K562 (cell line): ENCODE measurements around the gene ALOX12. TPM values are rescaled to one million over a fixed set of nuclear protein-coding genes. Genes with fewer than 3 reads are reported as not detected.

ENCODE experiments used
- ATAC-seq: fragments of 200-7000 bp; cut with Tn5 transposase; 3 replicates; pipeline ENCODE4 v1.9.1; 2020; ENCODE audit warnings: moderate library complexity
- BruUV-seq: library from RNA; stranded (reverse); fragments of 400-500 nt; replicated peaks from 2 replicates; lab custom pipeline; 2021; lab: Mats Ljungman, UMichigan
- CTCF ChIA-PET: fragments of 300-600 bp; formaldehyde crosslinking; extraction: SDS; loops from one replicate; lab custom pipeline; 2021; ENCODE audit warnings: low intra/inter-chr PET ratio; lab: Yijun Ruan, JAX
- POLR2A ChIA-PET: fragments of 300-600, 350-650 bp; sonication (Branson Sonifier 250); formaldehyde crosslinking; extraction: SDS; loops from one replicate; lab custom pipeline; 2021; ENCODE audit warnings: antibody characterized with exemption, inconsistent platforms; lab: Yijun Ruan, JAX
- DNase-seq, 4 experiments: peaks; one replicate each; pipeline versions ENCODE4 v3.0.0 to v3.0.0-alpha.2; 2011 to 2018; ENCODE audit warnings: low spot score in 3 of 4, mixed read lengths in 3 of 4; ENCODE audit errors: extremely low read depth in 1 of 4
- FAIRE-seq: peaks from 2 replicates; lab custom pipeline; 2011; peaks lifted over from hg19 to GRCh38; lab: Jason Lieb, UNC
- H2AFZ ChIP-seq: 2 replicates; pipeline ENCODE4 v1.6.0; 2011; ENCODE audit warnings: low read depth, low read length, control low read depth, inconsistent platforms
- H3K27ac ChIP-seq: fragments of 200-600 bp; 3 replicates; pipeline ENCODE4 v1.8.0; 2011; ENCODE audit warnings: low read depth, mild to moderate bottlenecking, control low read depth, inconsistent platforms, low read length, moderate library complexity, mixed read lengths; ENCODE audit errors: extremely low read depth
- H3K27me3 ChIP-seq, 2 experiments: fragments of 300-600 bp in 1 of 2; 2 replicates in 1 of 2; 3 replicates in 1 of 2; pipeline versions ENCODE4 v1.6.0 to v1.8.0; 2011; ENCODE audit warnings: inconsistent platforms in 2 of 2, low read length in 2 of 2, mild to moderate bottlenecking in 1 of 2, mixed read lengths in 1 of 2, moderate library complexity in 1 of 2; ENCODE audit not compliant: control insufficient read depth in 2 of 2, insufficient read depth in 2 of 2
- H3K36me3 ChIP-seq: fragments of 300-600 bp; 3 replicates; pipeline ENCODE4 v1.8.0; 2011; ENCODE audit warnings: mild to moderate bottlenecking, low read length, inconsistent platforms; ENCODE audit not compliant: control insufficient read depth, insufficient read depth
- H3K4me1 ChIP-seq, 2 experiments: fragments of 200-600 bp in 1 of 2; replicated peaks in 1 of 2; 2 replicates in 1 of 2; 3 replicates in 1 of 2; pipeline versions ENCODE4 v1.5.1 to v1.8.0; 2011; ENCODE audit warnings: inconsistent platforms in 2 of 2, low read length in 2 of 2, mild to moderate bottlenecking in 1 of 2, mixed read lengths in 1 of 2, moderate library complexity in 1 of 2; ENCODE audit not compliant: control insufficient read depth in 2 of 2, insufficient read depth in 2 of 2
- H3K4me2 ChIP-seq: 2 replicates; pipeline ENCODE4 v1.6.1; 2011; ENCODE audit warnings: low read length, control low read depth, inconsistent platforms, mixed read lengths; ENCODE audit not compliant: insufficient read depth
- H3K4me3 ChIP-seq: fragments of 200-600 bp; sonication (generic), shearing (Covaris generic); 2 replicates; pipeline ENCODE4 v1.5.1; 2016; ENCODE audit warnings: control low read depth, inconsistent platforms
- H3K79me2 ChIP-seq: fragments of 200-600 bp; 3 replicates; pipeline ENCODE4 v1.8.0; 2011; ENCODE audit warnings: low read length, inconsistent platforms; ENCODE audit not compliant: control insufficient read depth, insufficient read depth
- H3K9ac ChIP-seq, 2 experiments: 2 replicates each; pipeline versions ENCODE4 v1.6.0 to v1.6.1; 2011; ENCODE audit warnings: low read depth in 2 of 2, low read length in 2 of 2, control low read depth in 1 of 2, inconsistent platforms in 1 of 2, mild to moderate bottlenecking in 1 of 2, mixed read lengths in 1 of 2; ENCODE audit not compliant: insufficient read depth in 1 of 2
- H3K9me1 ChIP-seq: one replicate; pipeline ENCODE4 v1.6.0; 2011; ENCODE audit warnings: inconsistent platforms, mild to moderate bottlenecking, low read length, moderate library complexity; ENCODE audit not compliant: control insufficient read depth, insufficient read depth
- H3K9me3 ChIP-seq: replicated peaks from 2 replicates; pipeline ENCODE4 v1.5.1; 2011; ENCODE audit warnings: low read depth, low read length, inconsistent platforms; ENCODE audit not compliant: control insufficient read depth, insufficient read depth
- H4K20me1 ChIP-seq: replicated peaks from 2 replicates; pipeline ENCODE4 v1.6.1; 2011; ENCODE audit warnings: low read length, inconsistent platforms, mixed read lengths; ENCODE audit not compliant: control insufficient read depth, insufficient read depth
- CREM ChIP-seq: IDR thresholded peaks from 2 replicates; pipeline ENCODE4 v1.6.1; 2014; ENCODE audit warnings: antibody characterized with exemption, low read depth
- FOXK2 ChIP-seq, 2 experiments: fragments of 450-650 bp; IDR thresholded peaks in 1 of 2; conservative IDR thresholded peaks in 1 of 2; 2 replicates each; pipeline ENCODE4 v1.6.1; 2016; ENCODE audit warnings: low read depth in 2 of 2, mild to moderate bottlenecking in 1 of 2
- GABPA ChIP-seq: fragments of 200-800 bp; sonication (Bioruptor generic); conservative IDR thresholded peaks from 2 replicates; pipeline ENCODE4 v1.6.1; 2016; ENCODE audit warnings: low read depth, missing genetic modification characterization, missing compliant biosample characterization
- WGBS: fragments of 100-300 bp; shearing (Covaris generic); methylation state at CpG from one replicate; pipeline ENCODE4 v1.1.6; 2016; ENCODE audit warnings: low coverage, mixed read lengths; ENCODE audit not compliant: insufficient coverage; ENCODE audit errors: missing lambda C conversion rate; 5-methylcytosine and 5-hydroxymethylcytosine counted together
- in situ Hi-C: fragments of 300-500 bp; cut with MboI; formaldehyde crosslinking; loops from 4 replicates; pipeline ENCODE4 v1.15.0; 2018; ENCODE audit warnings: inconsistent platforms, mixed read lengths
- intact Hi-C: fragments of 100-400 bp; cut with micrococcal nuclease; formaldehyde crosslinking; loops from 2 replicates; pipeline ENCODE4 v1.14.2; 2022
- polyA plus RNA-seq, 8 experiments: library from polyadenylated mRNA; depleted of rRNA in 4 of 8; stranded (reverse) in 5 of 8; unstranded in 3 of 8; fragments of >200 nt; fragmentation: Nextera tagmentation in 2 of 8; fragmentation: Illumina TruSeq in 1 of 8; extraction: Ambion mirVana in 2 of 8; extraction: Trizol in 1 of 8; gene quantifications; 2 replicates each; pipeline versions ENCODE4 v1.2.1 to v1.2.3, GENCODE V29; 2011 to 2014; ENCODE audit warnings: inconsistent platforms in 1 of 8, missing spikeins in 1 of 8
- total RNA-seq, 7 experiments: library from RNA; depleted of rRNA in 6 of 7; stranded (reverse); fragments of >200 nt in 6 of 7; fragmentation: Illumina TruSeq in 2 of 7; extraction: Trizol in 2 of 7; gene quantifications; 2 replicates each; pipeline versions ENCODE4 v1.2.1 to v1.2.3, GENCODE V29; 2011 to 2021; ENCODE audit warnings: low replicate concordance in 1 of 7
- TF ChIP-seq, protein P1 (sequence below), 2 experiments: IDR thresholded peaks; 2 replicates each; pipeline ENCODE4 v1.6.1; 2011; ENCODE audit warnings: borderline replicate concordance in 1 of 2, control low read depth in 1 of 2, low read depth in 1 of 2, low read length in 1 of 2, mild to moderate bottlenecking in 1 of 2, mixed read lengths in 1 of 2, moderate library complexity in 1 of 2; ENCODE audit not compliant: insufficient read depth in 1 of 2, insufficient read length in 1 of 2, poor library complexity in 1 of 2, severe bottlenecking in 1 of 2; ENCODE audit errors: extremely low read depth in 1 of 2
- TF ChIP-seq, protein P2 (sequence below): fragments of 450-650 bp; IDR thresholded peaks from 2 replicates; pipeline ENCODE4 v1.6.1; 2016; ENCODE audit warnings: antibody characterized with exemption
- TF ChIP-seq, protein P3 (sequence below): sonication (generic); formaldehyde crosslinking; IDR thresholded peaks from 2 replicates; pipeline ENCODE4 v1.8.0; 2022; ENCODE audit warnings: mild to moderate bottlenecking, missing genetic modification reagents, borderline replicate concordance

The ALOX12 gene
- total and polyA plus RNA-seq, 9 of the 15 experiments (the other 6 are each of a cell fraction or from before 2014, with no cell fraction given), result 0.09 to 1.1 (median 0.47) TPM; not detected in 1

DNA sequence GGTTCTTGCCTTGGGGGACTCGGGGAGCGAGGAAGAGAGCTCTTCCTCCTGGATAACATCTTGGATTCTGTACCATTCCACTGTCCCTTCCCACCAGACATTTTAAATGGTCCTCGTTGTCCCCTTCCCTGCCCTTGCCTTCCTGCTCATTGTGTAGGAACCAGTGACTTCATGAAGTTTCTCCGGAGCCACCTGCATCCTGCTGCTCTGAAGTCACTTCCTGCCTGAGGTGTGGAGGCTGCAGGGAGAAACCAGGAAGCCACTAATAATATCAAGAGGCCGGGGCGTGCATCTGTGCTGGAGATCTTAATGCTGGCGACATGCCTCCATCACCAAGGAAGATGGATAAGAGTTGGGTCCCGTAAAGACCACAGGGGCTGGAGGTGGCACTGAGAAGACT lies 33.8 kb downstream of the ALOX12 start:
- no peak for FAIRE-seq
- 61% methylated on average over 8 of the region's 8 CpGs for WGBS
- Histone ChIP-seq H3K9ac (no peak overlapping the region), H3K9me3 (no peaks in the 10 kb centered on the region), H3K4me1 (peaks cover 10 to 25% of the 10 kb centered on the region in 2 experiments), H3K79me2 (peaks cover 9% of the 10 kb centered on the region), H3K4me3 (no peak overlapping the region), H2AFZ (peak overlapping the region; percentile 51; the same call in 1 of the 2 replicates), H3K27me3 (no peaks in the 10 kb centered on the region), H4K20me1 (no peaks in the 10 kb centered on the region), H3K27ac (no peak overlapping the region; the same call in 2 of the 3 replicates), H3K36me3 (peaks cover 10% of the 10 kb centered on the region; the same call in 2 of the 3 replicates), H3K9me1 (no peaks in the 10 kb centered on the region), H3K4me2 (no peak overlapping the region)
- POLR2A ChIA-PET, result no interaction called here
- in situ Hi-C loops (loop anchor here (25.0 kb wide), 1 partner anchor 533 kb away; the partner anchor contains the start of genes SENP3 and TNFSF13), intact Hi-C loops (no loop called here)
- CTCF ChIA-PET, result no interaction called here
- TF ChIP-seq, protein P1, sequence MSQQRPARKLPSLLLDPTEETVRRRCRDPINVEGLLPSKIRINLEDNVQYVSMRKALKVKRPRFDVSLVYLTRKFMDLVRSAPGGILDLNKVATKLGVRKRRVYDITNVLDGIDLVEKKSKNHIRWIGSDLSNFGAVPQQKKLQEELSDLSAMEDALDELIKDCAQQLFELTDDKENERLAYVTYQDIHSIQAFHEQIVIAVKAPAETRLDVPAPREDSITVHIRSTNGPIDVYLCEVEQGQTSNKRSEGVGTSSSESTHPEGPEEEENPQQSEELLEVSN (IDR thresholded peaks at IDR 0.05; ENCODE audit: borderline replicate concordance in 1 of 2, extremely low read depth in 1 of 2, insufficient read depth in 1 of 2, insufficient read length in 1 of 2, low read depth in 1 of 2, low read length in 1 of 2, poor library complexity in 1 of 2, severe bottlenecking in 1 of 2), result peak in 1 of 2 experiments; percentile 37
- TF ChIP-seq, protein P2, sequence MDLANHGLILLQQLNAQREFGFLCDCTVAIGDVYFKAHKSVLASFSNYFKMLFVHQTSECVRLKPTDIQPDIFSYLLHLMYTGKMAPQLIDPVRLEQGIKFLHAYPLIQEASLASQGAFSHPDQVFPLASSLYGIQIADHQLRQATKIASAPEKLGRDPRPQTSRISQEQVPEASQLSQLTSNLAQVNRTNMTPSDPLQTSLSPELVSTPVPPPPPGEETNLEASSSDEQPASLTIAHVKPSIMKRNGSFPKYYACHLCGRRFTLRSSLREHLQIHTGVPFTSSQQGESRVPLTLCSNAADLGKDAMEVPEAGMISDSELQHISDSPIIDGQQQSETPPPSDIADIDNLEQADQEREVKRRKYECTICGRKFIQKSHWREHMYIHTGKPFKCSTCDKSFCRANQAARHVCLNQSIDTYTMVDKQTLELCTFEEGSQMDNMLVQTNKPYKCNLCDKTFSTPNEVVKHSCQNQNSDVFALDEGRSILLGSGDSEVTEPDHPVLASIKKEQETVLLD, result no peak
- TF ChIP-seq FOXK2 (conservative IDR thresholded peaks at IDR 0.05 in 1 of 2, IDR thresholded peaks at IDR 0.05 in 1 of 2; ENCODE audit: low read depth in 2 of 2), result no peak
- TF ChIP-seq, protein P3, sequence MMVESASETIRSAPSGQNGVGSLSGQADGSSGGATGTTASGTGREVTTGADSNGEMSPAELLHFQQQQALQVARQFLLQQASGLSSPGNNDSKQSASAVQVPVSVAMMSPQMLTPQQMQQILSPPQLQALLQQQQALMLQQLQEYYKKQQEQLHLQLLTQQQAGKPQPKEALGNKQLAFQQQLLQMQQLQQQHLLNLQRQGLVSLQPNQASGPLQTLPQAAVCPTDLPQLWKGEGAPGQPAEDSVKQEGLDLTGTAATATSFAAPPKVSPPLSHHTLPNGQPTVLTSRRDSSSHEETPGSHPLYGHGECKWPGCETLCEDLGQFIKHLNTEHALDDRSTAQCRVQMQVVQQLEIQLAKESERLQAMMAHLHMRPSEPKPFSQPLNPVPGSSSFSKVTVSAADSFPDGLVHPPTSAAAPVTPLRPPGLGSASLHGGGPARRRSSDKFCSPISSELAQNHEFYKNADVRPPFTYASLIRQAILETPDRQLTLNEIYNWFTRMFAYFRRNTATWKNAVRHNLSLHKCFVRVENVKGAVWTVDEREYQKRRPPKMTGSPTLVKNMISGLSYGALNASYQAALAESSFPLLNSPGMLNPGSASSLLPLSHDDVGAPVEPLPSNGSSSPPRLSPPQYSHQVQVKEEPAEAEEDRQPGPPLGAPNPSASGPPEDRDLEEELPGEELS (CRISPR knock-in tag), result no peak
- peak; percentile 20; the same call in 1 of the 2 replicates for TF ChIP-seq CREM
- TF ChIP-seq GABPA (tag), result peak; percentile 61
- BruUV-seq, result no TSS peak
- ATAC-seq, result no peak
- no peak for DNase-seq
